OCI-LY7 (cell line): Measurements from ENCODE around the gene MSL3B.

Experiments
- BruUV-seq: library from RNA; stranded (reverse); fragments of 400-500 nt; replicated peaks from 2 replicates; lab custom pipeline; 2021; lab: Mats Ljungman, UMichigan
- CTCF ChIA-PET: fragments of 300-600 bp; sonication (Branson Sonifier 250); formaldehyde crosslinking; loops from one replicate; lab custom pipeline; 2022; ENCODE audit warnings: antibody characterized with exemption; ENCODE audit not compliant: unreplicated experiment; lab: Charles Lee
- POLR2A ChIA-PET: fragments of 300-600 bp; sonication (Branson Sonifier 250); formaldehyde crosslinking; loops from one replicate; lab custom pipeline; 2022; ENCODE audit warnings: antibody characterized with exemption; lab: Charles Lee
- DNase-seq: peaks from one replicate; pipeline ENCODE4 v3.0.0-alpha.2; 2015; ENCODE audit warnings: low spot score
- H2AFZ ChIP-seq: fragments of 200-600 bp; sonication (generic), shearing (Covaris generic); 2 replicates; pipeline ENCODE4 v1.6.1; 2014; ENCODE audit warnings: mild to moderate bottlenecking, antibody characterized with exemption, low read length, moderate library complexity
- H3K27ac ChIP-seq: fragments of 200-600 bp; sonication (generic); 2 replicates; pipeline ENCODE4 v1.5.1; 2014; ENCODE audit warnings: mixed run types, low read depth, mild to moderate bottlenecking, moderate library complexity, low read length, inconsistent platforms; ENCODE audit not compliant: poor library complexity, severe bottlenecking
- H3K36me3 ChIP-seq: fragments of 200-600 bp; sonication (generic); 2 replicates; pipeline ENCODE4 v1.6.1; 2014; ENCODE audit warnings: mild to moderate bottlenecking, antibody characterized with exemption, low read length, moderate library complexity, mixed read lengths; ENCODE audit not compliant: insufficient read depth
- H3K4me1 ChIP-seq: fragments of 200-600 bp; sonication (generic); 2 replicates; pipeline ENCODE4 v1.5.1; 2014; ENCODE audit warnings: mild to moderate bottlenecking, low read length; ENCODE audit not compliant: insufficient read depth, poor library complexity, severe bottlenecking
- H3K4me2 ChIP-seq: fragments of 200-600 bp; sonication (generic); 2 replicates; pipeline ENCODE4 v1.6.1; 2014; ENCODE audit warnings: mild to moderate bottlenecking, low read length
- H3K4me3 ChIP-seq: fragments of 200-600 bp; sonication (generic); 2 replicates; pipeline ENCODE4 v1.5.1; 2014; ENCODE audit warnings: mild to moderate bottlenecking, low read depth, low read length; ENCODE audit not compliant: poor library complexity, severe bottlenecking
- H3K79me2 ChIP-seq: fragments of 200-600 bp; sonication (generic); 2 replicates; pipeline ENCODE4 v1.6.1; 2016; ENCODE audit warnings: low read depth, mild to moderate bottlenecking, low read length, moderate library complexity, mixed read lengths; ENCODE audit not compliant: insufficient read depth
- H3K9me2 ChIP-seq: fragments of 200-600 bp; sonication (generic); 2 replicates; pipeline ENCODE4 v1.6.1; 2016; ENCODE audit warnings: mild to moderate bottlenecking, low read length, mixed read lengths; ENCODE audit not compliant: insufficient read depth
- H3K9me3 ChIP-seq: fragments of 200-600 bp; sonication (generic); 2 replicates; pipeline ENCODE4 v1.6.1; 2014; ENCODE audit warnings: mild to moderate bottlenecking, mixed run types, low read length, mixed read lengths
- H4K20me1 ChIP-seq: fragments of 200-600 bp; sonication (generic); 2 replicates; pipeline ENCODE4 v1.6.1; 2014; ENCODE audit warnings: mild to moderate bottlenecking, antibody characterized with exemption, low read length, moderate library complexity, mixed read lengths; ENCODE audit not compliant: insufficient read depth
- CTCF ChIP-seq: fragments of 200-600 bp; sonication (generic); conservative IDR thresholded peaks from 2 replicates; pipeline ENCODE4 v1.5.1; 2014; ENCODE audit warnings: mild to moderate bottlenecking, antibody characterized with exemption, low read length, moderate library complexity, mixed read lengths
- EZH2phosphoT487 ChIP-seq: fragments of 200-600 bp; sonication (generic); IDR thresholded peaks from 2 replicates; pipeline ENCODE4 v1.6.1; 2018; ENCODE audit warnings: low read depth, borderline replicate concordance, mild to moderate bottlenecking, mixed run types, antibody characterized with exemption, low read length, moderate library complexity, mixed read lengths
- intact Hi-C: fragments of 100-400 bp; cut with micrococcal nuclease; formaldehyde crosslinking; loops from one replicate; pipeline ENCODE4 v1.10.0; 2022; ENCODE audit not compliant: unreplicated experiment

The MSL3B gene

GRCh38 chr2:233871432-233871831 lies 3.2 kb upstream of the MSL3B start:
- Histone ChIP-seq H3K9me3 (no peaks in the 10 kb centered on the region), H2AFZ (no peak overlapping the region), H3K79me2 (no peaks in the 10 kb centered on the region), H3K9me2 (no peaks in the 10 kb centered on the region), H4K20me1 (no peaks in the 10 kb centered on the region), H3K4me1 (no peaks in the 10 kb centered on the region), H3K36me3 (no peaks in the 10 kb centered on the region), H3K27ac (no peak overlapping the region), H3K4me2 (no peak overlapping the region), H3K4me3 (no peak overlapping the region)
- no TSS peak for BruUV-seq
- ChIA-PET CTCF (no interaction called here), POLR2A (interaction anchor here (0.7 kb wide), 3 partner anchors 23 to 333 kb away, joined by 3 read pairs; no protein-coding TSS in a partner anchor)
- DNase-seq, result no peak
- intact Hi-C loops, result no loop called here
- TF ChIP-seq EZH2phosphoT487, result no peak
- TF ChIP-seq CTCF, result no peak

GRCh38 chr2:233866479-233866878 lies 1.7 kb downstream of the MSL3B start:
- no TSS peak for BruUV-seq
- CTCF ChIA-PET, result interaction anchor here (0.6 kb wide), 1 partner anchor 1266 kb away, joined by 5 read pairs; no protein-coding TSS in a partner anchor

More at GRCh38 chr2:233866479-233866878, 1.7 kb downstream of the MSL3B start:
- Histone ChIP-seq H3K4me1 (no peaks in the 10 kb centered on the region), H3K79me2 (no peaks in the 10 kb centered on the region), H3K36me3 (no peaks in the 10 kb centered on the region), H3K4me3 (no peak overlapping the region), H4K20me1 (no peaks in the 10 kb centered on the region), H3K9me2 (no peaks in the 10 kb centered on the region), H3K4me2 (no peak overlapping the region), H3K9me3 (no peaks in the 10 kb centered on the region), H2AFZ (no peak overlapping the region), H3K27ac (no peak overlapping the region)
- intact Hi-C loops, result no loop called here
- DNase-seq, result no peak
- TF ChIP-seq CTCF (no peak), EZH2phosphoT487 (no peak)
- POLR2A ChIA-PET, result interaction anchor here (0.6 kb wide), 1 partner anchor 14 kb away, joined by 3 read pairs; no protein-coding TSS in a partner anchor
